LNCAP (cell line): Measurements from ENCODE around the gene FBXO10.

Source experiments
- TF ChIP-seq, protein P1 (sequence below): fragments of 450-650 bp; IDR thresholded peaks from 2 replicates; pipeline ENCODE4 v1.5.1; 2017; ENCODE audit warnings: mild to moderate bottlenecking

The FBXO10 gene

DNA sequence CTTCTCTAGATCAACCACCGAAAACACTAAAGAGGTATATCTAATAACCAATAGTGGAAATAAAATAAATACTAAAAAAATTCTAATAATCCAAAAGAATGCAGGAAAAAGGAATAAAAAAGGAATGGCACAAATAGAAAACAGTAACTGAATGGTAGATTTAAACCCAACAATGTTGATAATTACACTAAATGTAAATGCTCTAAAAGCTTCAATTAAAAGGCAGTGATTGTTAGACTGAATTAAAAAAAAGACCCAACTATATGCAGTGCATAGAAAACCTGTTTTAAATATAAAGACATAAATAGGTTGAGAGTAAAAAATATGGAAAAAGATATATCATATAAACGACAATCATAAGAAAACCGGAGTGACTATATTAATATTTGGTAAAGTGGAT is 101.7 kb downstream of the FBXO10 start:
- TF ChIP-seq, protein P1, sequence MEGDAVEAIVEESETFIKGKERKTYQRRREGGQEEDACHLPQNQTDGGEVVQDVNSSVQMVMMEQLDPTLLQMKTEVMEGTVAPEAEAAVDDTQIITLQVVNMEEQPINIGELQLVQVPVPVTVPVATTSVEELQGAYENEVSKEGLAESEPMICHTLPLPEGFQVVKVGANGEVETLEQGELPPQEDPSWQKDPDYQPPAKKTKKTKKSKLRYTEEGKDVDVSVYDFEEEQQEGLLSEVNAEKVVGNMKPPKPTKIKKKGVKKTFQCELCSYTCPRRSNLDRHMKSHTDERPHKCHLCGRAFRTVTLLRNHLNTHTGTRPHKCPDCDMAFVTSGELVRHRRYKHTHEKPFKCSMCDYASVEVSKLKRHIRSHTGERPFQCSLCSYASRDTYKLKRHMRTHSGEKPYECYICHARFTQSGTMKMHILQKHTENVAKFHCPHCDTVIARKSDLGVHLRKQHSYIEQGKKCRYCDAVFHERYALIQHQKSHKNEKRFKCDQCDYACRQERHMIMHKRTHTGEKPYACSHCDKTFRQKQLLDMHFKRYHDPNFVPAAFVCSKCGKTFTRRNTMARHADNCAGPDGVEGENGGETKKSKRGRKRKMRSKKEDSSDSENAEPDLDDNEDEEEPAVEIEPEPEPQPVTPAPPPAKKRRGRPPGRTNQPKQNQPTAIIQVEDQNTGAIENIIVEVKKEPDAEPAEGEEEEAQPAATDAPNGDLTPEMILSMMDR, result no peak

DNA sequence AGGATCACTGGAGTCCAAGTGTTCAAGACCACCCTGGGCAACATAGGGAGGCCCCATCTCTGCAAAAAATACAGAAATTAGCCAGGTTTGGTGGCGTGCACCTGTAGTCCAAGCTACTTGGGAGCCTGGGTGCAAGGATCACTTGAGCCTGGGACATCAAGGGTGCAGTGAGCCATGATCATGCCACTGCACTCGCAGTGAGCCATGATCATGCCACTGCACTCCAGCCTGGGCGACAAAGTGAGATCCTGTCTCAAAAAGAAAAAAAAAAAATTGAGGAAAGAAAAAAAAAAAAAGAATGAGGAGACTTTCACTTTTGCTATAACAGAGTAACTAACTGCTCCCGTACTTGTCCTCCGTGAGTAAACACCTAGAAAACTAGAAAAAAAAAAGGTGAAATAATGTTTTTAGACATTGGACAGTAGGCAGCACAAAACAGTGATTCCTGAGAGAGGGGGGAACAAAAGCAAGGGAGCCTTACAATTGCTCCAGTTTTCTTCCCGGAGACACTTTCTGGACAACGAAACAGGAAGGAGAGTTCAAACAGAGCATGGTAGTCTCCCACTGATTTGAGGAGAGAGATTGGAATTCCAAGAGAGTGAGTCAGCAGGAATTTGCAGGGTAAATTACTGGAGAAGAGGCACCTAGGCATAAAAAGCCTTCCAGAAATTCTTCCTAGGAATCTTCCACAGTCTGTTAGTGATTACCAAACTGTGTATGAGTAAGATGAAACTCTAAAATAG is 104.1 kb downstream of the FBXO10 start:
- TF ChIP-seq, protein P1, result no peak

DNA sequence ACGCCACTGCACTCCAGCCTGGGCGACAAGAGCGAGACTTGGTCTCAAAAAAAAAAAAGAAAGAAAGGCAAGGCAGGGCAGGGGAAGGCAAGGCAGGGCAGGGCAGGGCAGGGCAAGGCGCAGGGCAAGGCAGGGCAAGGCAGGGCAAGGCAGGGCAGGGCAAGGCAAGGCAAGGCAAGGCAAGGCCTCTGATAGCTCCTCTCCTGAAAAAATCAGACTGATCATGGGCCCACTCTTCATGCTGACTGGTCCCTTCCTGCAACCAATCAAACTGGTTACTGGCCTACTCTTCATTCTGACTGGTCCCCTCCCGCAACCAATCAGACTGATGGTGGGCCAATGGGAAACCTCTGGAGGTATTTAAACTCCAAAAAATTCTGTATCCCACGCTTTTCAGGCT is 107.6 kb downstream of the FBXO10 start:
- TF ChIP-seq, protein P1, result no peak

DNA sequence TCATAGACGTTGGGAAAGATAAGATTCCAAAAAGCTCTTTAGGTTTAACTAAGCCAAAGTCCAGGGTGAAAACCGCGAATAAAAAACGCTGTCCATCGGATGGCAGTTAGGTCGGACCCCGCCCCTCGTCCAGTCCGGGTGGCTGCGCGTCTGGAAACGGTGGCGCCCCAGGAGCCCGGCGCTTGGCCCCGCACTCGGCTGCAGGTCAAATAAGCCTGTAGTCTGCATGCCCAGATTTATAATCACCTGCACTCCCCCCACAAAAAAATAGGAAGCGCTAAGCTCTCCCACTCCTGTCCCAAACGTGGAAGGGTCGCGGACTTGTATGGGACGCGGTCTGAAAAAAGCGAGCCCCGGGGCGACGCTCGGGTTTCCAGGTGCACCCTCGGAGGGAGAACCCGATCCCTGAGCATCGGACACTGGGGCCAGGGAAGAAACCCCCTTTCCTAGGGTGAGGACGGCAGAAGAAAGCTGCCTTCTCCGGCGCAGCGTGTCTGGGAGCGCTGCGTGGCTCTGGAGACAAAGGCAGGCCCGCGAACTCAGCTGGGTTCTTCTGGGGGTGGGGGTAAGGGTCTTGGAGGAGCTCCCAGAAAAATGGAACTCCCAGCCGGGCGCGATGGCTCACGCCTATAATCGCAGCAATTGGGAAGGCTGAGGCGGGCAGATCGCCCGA is 110.0 kb downstream of the FBXO10 start:
- TF ChIP-seq, protein P1, result no peak

DNA sequence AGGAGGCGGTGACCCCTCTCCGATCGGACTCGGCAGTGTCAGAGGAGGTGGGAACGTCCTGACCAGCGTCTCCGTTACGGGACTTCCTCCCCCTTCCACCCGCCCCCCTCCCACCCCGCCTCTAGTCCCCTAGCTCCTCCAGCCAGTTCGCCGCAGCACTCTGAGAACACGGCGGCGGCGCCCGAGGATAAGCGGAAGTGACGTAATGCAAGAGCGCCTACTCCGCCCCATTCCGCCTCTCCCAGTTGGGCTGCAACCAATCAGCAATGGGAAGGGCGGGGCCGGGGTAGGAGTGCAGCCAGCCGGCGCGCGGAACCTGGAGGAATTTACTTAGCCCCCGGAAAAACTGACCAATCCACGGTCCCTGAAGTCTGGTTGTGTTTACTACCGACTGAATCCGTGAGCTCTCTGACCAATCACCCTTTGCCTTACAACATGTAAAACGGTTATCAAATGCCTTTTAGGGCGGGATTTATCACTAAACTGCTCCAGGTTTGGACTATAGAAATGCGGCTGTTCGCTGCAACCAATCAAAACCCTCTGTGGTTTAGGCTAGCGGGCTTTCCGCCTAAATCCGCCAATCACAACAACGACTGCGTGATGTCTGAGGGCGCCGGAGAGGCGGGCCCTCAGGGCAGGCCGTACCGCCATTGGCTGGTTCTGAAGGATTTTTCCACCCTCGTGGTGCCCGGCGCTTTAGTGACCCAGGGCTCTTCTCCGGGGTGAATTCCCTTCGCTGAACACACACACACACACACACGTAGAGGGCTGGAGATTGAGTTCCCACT is 110.7 kb downstream of the FBXO10 start, which contains the start of gene ZBTB5:
TSS of gene ZBTB5 (minus strand) at position 202 of the 788 bp plus-strand sequence. CDS start 22,899 bp downstream, outside the sequence.
- TF ChIP-seq, protein P1, result no peak

DNA sequence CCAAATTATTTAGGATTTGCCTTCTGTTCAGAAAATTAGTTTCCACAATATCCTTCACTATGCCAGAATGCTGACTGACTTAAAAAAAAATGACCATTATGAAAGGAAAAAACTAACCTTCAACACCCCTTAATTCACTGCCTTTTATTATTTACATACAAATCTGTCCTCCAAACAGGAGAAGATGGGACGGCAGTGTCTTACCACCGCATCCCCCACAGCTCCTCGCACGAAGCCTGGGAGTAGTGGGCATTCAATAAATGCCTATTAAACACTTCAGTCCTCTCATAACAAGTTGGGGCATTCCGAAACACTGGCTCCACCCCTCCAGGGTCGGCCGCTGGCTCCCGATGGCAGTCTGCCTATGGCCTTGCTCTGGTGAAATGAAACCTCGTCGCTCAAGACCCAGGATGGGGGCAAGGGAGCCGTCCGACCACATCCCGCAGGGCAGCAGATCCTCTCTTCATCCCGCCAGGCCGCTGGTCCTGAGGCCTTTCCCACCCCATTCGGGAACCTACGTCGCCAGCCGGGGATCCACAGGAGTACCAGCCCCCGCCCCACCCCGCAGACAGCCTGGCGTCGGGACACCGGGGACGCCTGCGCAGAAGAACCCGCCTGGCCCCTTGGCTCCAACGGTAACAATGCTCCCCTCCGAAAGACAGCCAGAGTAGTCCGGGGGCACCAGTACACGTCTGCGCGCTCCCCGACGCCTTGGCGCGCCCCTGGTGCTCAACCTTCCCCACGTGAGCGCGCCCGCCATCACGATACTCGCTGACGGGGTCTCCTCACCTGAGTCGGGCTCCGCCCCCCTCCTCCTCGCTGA is 111.5 kb downstream of the FBXO10 start:
- TF ChIP-seq, protein P1, result no peak

DNA sequence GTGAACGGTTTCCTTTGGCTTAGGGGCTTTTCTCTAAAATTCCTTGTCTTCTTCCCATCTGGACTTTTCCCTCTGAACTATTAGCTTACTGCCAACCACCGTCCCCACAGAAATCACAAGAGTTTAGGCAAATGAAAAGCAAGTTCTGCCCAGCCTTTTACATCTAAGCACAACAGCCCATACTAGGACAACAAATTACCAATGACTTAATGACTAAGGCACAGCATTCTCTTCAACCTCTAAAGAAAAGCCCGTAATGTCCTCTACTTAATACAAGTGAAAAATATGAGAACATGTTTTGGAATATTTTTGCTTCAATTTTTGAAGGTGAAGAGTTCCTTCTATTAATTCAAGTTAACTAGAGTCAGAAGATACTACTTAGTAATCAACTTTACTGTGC is 112.2 kb downstream of the FBXO10 start:
- TF ChIP-seq, protein P1, result no peak
